Measurements from ENCODE around the gene GFPT1.
A peak's percentile ranks its signal among the peaks of the same experiment; 100 is the strongest.

The GFPT1 gene

DNA sequence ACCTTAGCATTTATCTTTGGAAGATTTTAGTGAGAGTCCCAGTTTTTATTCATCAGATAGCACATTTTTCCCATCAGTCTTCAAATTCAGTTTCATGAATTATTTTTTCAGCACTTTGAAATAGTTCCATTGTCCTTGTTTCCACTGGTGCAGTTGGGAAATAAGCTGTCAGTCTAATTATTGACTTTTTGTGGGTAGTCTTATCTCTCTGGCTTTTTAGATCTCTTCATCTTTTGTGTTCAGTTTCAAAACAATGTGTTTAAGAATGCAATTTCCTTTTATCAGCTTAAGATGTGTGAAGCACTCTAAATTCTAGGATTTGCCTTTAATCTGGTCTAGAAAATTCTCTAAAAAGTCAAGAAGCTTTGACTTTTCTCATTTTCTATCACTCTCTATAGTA, 70.5 kb downstream of the GFPT1 start:
- DNase-seq (ENCODE audit: low spot score): no peak

DNA sequence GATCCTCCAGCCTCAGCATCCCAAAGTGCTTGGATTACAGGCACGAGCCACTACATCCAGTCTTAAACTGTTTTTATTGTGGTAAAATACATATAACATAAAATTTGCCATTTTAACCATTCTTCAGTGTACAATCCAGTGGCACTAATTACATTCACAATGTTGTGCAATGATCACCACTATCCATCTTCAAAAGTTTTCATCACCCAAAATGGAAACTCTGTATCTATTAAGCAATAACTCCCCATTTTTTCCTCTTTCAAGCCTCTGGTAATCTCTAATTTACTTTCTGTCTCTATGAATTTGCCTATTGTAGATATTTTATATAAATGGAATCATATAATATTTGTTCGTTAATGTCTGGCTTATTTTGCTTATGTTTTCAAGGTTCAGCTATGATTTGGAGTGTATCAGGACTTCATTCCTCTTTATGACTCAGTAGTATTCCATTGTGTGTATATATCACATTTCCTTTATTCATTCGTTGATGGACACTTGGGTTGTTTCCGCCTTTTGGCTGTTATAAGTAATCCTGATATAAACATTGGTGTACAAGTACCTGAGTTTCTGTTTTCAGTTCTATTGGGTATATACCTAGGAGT, 71.8 kb downstream of the GFPT1 start:
- no peak for DNase-seq (ENCODE audit: low spot score)

DNA sequence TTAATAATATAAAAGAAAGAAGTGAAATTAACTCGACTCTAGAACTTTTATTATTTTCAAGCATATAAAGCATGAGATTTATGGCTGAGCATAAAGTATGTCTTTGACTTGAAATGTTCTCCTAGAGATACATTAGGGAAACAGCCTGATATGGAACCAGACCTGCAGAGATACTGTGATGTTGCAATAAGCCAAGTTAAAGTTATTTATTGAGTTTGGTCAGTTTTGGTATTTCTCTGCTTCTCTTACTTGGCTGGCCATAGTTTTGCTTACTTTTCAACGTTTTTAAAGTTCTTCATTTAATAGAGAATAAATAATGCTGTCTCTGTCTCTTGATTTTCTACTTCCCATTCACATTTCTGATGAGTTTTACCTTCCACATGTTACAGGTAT, 76.0 kb downstream of the GFPT1 start:
- no peak for DNase-seq (ENCODE audit: low spot score)

DNA sequence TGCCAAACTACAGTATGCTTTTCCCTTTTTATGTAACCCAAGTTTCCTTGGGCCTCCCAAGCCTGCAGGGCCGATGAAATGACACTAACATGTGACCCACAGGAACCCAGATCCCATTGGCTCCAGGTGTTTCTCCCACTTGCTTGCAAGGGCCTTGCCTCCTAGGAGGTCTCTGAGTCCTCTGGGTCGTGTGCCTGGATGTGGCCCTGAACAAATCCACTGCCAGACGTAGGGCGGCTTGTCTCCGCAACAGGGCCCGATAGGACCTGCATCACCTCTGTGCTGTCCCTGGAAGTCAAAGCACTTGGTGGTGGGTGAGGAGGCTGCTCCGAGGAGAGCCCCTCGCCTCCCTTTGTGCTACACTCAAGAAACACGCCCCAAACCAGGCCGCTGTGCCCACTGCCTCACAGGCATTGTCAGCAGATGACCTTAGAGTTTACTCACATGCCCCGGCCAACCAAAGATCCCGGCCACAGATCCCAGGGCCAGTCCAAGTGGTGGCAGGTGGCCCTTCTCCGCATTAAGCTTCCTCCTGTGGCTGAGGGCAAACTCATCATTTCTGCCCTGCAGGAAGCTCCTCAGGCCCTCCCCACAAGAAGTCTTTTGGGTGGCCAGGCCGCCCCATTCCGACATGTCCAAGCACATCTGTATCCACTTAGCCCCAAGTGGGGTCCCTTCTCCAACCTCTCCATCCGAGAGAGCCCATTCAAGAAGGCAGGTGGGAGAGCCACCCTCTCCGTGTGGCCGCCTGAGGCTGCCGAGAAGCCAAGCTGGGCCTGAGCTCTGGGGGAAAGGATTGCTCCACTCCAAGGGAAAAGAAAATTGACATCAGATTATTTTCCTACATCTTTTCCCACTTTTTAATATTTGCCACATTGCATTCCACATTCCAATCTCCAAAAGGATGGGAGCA, 76.7 kb downstream of the GFPT1 start:
- no peak for DNase-seq (ENCODE audit: low spot score)

DNA sequence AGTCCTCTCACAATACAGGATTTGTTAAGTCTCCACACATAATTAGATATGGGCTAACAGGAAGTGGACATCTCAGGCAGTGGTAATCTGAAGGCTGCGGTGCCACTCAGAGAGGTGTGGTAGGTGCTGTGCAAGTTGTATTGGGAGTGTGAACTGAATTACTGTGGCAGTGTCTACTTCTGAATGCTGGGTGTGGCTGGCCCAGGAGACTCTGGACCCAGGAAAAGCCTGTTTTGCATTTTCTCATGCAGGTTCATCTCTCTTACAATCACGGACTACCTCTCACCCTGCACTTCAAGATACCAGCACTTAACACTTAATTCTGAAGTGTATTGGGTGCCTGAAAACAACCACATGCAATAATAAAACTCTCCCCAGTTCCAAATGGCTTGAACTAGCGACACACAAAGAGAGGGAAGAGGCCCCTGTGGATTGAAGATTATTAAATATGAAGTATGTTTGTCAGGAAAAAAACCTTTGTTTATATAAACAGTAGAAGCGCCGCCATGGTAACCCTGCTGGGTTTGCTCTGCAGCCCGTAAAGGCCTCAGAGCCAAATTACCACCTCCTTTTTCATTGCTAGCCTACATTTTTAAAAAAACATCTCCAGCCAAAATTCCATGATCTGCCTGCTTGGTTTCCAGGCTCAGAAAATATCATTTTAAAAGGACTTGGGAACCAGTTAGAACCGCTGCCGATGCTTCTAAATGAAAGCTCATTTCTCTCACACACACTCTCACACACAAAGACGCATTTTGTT, 77.5 kb downstream of the GFPT1 start:
- DNase-seq (ENCODE audit: low spot score): no peak

DNA sequence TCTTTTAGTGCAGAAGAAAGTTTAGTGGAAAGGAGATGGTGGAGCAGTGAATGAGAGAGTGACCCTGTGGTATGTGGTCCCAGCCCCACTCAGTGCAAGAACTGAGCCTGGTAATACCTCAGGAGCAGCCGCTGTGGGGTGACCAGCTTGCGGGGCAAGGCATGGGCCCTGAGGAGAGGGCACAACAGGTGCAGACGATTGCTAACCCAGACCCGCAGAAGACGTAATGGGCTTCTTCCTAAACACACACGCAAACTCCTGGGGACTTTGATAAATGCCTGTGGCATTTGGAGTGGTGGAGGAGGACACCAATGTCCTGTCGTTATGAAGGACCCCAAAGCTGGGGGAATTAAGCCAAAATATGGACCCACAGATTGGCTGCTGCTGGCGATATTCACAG, 78.7 kb downstream of the GFPT1 start:
- DNase-seq (ENCODE audit: low spot score): no peak

DNA sequence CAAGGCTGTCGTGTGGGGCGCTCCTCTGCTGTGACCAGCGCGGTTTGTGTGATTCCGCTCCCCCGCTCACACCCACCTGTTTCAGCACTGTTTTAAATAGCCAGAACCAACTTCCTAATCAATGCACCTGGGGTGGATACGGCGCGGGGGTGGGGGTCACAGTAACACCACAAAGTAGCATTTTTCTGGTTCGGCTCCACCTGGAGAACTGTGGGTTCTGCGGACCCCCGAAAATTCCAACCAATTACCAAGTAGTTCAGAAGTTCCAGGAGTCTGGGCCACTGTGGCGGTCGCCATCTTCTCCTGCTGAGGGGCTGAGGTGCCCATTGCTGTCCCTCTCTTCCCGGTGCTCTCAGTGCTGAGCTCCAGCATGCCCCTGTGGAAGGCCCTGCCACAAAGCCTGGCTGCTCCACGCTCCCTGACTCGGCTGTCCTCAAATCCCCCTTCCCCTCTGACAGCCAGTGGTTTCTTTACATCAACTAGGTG, 79.4 kb downstream of the GFPT1 start:
- peak; percentile 78 for DNase-seq (ENCODE audit: low spot score)

DNA sequence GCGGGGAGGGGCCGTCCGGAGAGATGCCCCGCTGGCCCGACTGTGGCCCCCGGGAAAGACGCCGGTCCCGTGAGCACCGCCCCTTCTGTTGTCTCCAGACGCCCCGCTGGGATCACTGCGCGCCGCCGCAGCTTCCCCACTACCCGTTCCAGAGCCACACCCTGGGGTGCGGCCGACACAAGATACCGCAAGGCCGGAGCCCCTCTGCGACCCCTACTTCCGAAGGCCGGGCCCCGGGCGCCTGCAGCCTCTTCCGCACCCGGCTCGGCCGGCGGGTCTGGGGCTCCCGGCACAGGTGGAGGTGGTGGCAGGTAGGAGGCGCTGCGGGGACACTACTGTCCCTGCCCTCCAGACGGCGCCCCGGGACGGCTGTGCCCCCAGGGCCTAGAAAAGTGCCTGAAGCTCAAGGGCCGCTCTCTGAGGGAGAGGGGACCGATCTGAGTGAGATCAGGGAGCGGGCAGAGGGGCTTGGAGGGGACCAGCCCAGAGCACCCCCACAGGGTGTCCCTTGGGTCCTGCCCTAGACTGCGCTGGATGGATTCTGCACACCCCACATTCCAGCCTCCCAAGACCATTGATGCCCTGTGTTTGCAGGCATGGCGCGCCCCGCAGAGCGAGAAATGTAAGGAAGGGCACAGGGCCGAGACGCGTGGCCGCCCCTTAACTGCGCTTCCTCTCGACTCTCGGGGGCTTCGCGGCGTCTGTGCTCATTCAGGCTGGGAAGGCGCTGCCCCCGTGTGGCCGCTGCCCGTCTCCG, 80.0 kb downstream of the GFPT1 start:
- DNase-seq (ENCODE audit: low spot score): peak; percentile 75

DNA sequence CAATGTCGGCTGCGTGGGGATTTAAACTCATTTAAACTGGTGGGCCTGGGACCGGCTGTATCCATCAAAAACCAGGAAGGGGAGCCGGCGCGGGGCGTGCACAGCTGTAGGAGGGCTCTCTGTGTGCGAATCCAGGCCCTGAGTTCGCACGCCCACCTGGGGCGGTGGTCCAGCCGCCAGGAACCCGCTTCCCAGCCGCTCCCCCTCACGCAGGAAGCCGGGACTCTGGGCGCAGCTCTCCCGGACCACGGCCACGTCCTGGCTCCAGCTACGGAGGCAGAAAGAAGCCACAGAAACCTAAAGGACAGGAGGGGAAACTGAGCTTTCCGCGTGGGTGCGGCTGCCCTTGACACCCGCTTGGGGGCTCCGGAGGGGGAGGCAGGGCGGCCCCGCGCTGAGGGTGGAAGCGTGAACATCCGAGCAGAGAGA, 80.6 kb downstream of the GFPT1 start:
- DNase-seq (ENCODE audit: low spot score): no peak

DNA sequence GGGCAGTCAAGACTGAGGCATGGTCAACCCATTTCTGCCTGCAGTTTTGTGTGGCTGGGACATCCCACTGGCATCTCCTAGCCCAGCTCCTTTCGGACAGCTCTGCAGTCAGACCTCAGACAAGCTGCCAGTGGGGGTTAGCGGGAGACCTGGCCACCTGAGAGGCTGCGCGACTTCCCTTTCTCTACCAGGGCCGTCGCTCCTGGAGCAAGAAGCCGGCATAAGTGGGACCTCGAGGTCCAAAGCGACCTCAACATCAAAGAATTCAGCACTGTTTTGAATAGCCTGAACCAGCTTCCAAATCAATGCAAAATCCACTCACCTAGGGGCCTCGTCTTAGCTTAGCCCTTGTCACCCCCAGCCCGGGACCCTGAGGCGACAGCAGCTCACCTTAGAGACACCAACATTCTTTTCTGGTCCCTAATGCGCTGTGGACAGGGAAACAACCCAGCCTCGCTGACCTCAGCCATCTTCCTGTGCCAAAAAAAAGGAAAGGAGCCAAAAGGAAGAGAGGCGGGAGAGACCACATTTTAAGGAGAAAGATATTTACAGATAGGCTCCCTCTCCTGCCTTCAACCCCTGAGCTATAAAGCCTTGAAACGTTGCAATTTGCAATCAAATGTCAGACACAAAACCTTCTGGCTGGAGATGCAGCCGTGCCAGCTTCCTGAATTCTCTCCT, 81.2 kb downstream of the GFPT1 start:
- DNase-seq (ENCODE audit: low spot score): no peak

DNA sequence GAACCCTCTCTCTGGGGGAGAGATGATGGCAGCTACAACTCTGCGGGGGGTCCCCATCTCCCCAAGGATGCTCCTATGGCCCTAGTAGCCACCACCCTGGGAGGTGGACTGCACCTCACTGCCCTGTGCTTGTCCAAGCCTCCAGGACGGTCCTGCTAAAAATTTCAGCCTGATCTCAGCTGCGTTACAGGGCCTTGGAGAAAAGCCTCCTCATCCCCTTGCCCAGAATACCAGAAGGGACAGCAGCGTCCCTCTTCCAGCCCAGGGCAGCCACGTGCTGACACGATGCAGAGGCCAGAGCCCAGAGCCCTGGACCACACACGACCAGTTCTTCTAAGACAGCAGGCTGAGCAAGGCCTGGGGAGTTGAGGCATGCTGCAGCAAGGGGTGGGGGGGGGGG, 81.9 kb downstream of the GFPT1 start:
- DNase-seq (ENCODE audit: low spot score): no peak

DNA sequence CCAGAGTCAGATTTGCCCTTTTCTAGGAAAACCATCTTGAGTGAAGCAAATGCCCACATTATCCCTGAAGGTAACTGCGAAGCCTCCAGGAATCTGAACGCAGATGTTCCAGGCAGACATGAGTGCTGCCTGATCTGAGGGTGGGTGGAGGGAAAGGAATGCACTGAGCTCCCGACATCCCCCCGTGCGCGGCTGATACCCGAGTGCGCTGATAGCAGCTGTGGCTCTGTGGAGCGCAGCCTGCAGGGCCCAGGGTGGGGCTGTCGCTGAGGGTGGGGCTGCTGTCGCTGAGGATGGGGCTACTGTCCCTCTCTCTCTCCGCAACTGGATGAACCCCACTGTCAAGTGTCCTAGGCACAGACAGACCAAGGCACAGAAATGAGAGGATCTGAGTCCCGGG, 82.4 kb downstream of the GFPT1 start:
- no peak for DNase-seq (ENCODE audit: low spot score)

DNA sequence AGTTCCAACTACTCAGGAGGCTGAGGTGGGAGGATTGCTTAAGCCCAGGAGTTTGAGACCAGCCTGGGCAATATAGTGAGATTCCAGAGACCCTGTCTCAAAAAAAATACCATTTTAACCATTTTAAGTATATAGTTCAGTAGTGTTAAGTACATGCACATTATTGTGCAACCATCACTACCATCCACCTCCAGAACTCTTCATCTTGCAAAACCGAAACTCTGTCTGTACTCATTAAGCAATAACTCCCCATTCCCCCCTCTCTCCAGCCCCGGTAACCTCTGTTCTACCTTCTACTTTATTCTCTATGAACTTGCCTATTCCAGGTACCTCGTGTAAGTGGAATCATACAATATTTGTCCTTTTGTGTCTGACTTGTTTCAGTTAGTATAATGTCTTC, 86.4 kb downstream of the GFPT1 start:
- no peak for DNase-seq (ENCODE audit: low spot score)

DNA sequence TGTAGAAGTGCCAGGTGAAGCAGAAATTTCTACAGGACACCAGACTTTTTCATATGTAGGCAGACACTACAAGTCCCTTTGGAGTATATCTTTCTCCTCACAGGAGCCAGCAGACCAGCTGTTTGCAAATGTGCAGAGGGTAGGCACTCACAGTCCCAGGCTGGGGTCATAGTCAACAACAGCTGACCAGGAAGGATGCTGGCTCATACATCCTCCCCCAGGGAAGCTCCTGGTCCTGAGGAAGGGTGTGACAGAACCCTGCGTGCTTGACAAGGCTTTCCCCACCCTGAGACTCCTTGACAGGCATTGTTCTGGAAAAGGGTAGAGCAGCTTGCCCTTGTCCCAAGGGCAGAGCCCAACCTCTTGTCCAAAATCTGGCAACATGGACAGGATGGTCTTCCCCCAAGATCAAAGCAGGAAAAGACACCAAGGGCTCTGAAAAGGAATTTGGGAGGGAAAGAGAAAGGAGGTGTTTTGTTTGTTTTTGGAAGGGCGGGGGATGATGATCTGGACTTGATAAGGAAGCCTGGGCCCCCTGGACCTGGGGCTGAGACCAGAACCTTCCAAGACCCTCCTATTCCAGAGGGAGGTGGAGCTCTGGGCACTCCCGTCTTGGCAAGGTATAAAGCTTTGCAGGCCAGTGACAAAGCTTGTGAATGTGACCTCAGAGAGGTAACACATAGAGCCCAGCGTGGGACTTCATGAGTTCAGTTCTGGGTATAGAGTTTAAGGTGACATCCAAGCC, 87.1 kb downstream of the GFPT1 start:
- no peak for DNase-seq (ENCODE audit: low spot score)

DNA sequence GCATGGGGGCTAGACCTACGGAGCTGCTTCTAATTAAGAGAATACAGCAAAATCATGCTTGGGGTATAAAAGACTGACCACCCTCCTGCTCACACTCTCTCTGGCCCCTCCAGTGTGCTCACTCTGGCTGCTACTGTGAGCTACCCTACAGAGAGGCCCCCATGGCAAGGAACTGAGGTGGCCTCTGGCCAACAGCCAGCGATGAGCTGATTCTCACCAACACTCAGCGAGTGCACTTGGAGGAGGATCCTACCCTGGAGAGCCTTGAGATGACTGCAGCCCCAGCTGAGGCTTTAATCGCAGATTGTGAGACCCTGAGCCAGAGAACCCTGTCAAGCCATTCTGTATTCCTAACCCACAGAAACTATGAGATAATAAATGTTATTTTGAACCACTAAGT, 88.2 kb downstream of the GFPT1 start:
- DNase-seq (ENCODE audit: low spot score): no peak

DNA sequence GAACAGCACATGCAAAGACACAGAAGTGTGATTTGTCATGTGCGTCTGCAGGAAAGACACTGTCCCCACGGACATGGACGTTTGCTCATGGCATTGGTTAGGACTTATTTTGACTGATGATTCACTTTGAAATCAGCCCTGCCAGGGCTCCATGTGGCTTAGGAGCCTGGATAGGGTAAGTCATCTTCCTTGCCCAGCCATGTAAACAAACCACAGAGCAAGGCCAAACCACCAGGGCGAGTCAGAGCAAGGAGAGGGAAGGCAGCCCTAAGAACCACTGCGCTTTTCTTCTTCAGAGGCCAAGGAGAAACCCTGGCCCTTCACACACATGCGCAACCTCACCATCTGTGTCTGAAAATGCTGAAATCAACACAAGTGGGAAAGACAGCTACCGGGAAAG, 88.8 kb downstream of the GFPT1 start:
- no peak for DNase-seq (ENCODE audit: low spot score)

DNA sequence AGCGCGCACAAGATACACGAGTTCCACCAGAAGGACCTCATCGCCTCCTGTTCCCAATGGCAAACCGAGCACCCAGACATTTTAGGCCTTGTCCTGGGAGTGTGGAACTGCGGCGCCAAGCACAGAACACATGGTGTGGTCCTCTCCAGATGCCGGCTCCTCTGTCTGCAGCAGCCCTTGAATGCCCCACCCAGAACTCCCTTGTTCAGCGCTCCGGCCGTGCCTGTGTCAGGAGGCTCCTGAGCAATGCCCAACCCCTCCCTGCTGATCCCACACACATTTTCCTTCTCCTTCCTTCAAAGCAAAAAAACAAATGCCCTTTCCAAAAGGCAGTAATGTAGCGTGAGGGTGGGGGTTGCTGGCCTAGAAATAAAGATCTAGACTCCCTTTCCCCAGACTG, 89.8 kb downstream of the GFPT1 start:
- DNase-seq (ENCODE audit: low spot score): no peak

DNA sequence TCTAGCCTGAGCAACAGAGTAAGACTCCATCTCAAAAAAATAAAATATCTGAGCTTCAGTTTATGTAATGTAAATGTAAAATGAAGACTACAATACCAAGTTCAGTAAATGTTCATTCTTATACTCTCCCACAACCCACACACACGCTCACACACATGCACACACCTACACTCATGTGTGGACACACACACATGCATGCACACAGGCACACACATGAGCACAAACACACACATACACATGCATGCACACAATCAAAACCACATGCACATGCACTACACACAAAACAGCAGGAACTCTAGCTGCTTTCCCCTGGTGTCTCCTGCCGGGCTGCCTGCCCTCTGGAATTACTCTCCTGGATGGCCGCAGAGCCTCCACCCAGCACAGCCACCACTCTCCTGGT, 90.6 kb downstream of the GFPT1 start:
- no peak for DNase-seq (ENCODE audit: low spot score)

DNA sequence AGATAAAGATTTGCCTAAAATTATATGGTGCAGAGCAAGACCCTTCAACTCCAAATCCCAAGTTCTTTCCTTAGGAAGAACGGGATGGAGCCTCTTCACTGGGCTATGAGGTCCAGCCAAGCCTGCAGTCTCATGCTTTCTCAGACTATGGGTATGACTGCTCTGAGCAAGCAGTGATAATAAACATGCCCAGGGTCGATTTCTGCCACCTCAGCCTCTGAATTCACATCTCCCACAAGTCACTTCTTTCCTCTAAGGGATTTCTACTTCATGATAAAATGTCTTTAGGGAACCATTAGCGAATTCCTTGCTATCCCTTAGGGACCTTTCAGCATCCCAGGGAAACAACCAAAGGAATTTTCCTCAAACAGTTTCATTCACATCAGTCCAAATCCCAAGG, 94.8 kb downstream of the GFPT1 start:
- no peak for DNase-seq (ENCODE audit: low spot score)

DNA sequence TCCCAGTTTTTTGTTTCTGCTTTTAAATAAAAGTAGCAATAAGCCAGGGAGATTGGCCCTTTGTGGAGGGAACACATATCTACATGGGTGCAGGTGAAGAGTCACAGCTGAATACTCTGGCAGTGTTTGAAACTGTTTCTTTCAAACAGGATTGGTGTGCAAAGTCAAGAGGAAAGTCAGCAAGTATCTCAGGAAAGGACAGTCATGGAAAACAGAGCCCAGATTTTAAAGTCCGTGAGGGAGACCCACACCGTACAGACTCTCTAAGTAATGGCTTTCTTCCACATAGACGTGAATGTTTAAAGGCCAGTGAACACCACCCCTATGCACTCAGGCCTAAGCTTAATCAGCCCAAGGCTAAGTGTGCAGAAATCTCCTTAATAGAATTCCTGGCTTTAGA, 95.3 kb downstream of the GFPT1 start:
- no peak for DNase-seq (ENCODE audit: low spot score)
